Cardiac fibroblast (primary cell): ENCODE measurements around the gene DCN.

Experiments
- DNase-seq, 2 donors: peaks; one replicate each; pipeline versions ENCODE4 v3.0.0 to v3.0.0-alpha.2; 2010; ENCODE audit warnings: low read depth in 2 of 2
- H3K4me3 ChIP-seq, 2 donors: replicated peaks in 1 of 2; 1 replicate in 1 of 2; 2 replicates in 1 of 2; pipeline ENCODE4 v1.5.1; 2011; ENCODE audit warnings: low read depth in 2 of 2, low read length in 2 of 2, mild to moderate bottlenecking in 2 of 2, moderate library complexity in 1 of 2
- TF ChIP-seq, protein P1 (sequence below): IDR thresholded peaks from one replicate; pipeline ENCODE4 v1.5.1; 2011; ENCODE audit warnings: low read depth, mild to moderate bottlenecking, low read length, inconsistent platforms

Gene DCN

GRCh38 chr12:91108196-91108755 is 74.3 kb downstream of the DCN start:
- TF ChIP-seq, protein P1, sequence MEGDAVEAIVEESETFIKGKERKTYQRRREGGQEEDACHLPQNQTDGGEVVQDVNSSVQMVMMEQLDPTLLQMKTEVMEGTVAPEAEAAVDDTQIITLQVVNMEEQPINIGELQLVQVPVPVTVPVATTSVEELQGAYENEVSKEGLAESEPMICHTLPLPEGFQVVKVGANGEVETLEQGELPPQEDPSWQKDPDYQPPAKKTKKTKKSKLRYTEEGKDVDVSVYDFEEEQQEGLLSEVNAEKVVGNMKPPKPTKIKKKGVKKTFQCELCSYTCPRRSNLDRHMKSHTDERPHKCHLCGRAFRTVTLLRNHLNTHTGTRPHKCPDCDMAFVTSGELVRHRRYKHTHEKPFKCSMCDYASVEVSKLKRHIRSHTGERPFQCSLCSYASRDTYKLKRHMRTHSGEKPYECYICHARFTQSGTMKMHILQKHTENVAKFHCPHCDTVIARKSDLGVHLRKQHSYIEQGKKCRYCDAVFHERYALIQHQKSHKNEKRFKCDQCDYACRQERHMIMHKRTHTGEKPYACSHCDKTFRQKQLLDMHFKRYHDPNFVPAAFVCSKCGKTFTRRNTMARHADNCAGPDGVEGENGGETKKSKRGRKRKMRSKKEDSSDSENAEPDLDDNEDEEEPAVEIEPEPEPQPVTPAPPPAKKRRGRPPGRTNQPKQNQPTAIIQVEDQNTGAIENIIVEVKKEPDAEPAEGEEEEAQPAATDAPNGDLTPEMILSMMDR = no peak
- H3K4me3 ChIP-seq = no peak overlapping the region
- DNase-seq = no peak

DNA sequence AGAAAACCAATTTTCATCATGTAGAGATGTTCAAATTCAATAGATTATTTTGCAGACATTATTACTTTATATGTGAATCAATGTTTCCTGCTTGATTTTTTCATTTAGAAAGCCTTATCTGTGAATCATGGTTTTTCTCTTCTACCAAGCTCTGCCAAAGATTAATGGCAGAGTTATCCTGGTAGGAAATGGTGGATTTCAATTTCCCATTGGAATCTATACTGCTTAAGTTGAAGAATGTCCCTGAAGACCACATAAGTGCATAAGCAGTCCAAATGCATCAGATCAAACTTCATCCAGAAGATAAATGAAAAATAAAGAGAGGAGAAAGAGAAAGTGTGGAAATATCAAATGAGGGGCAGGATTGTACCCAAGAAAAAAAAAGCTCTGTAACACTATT is 76.3 kb downstream of the DCN start:
- DNase-seq = no peak
- TF ChIP-seq, protein P1 = no peak
- no peak overlapping the region for H3K4me3 ChIP-seq

DNA sequence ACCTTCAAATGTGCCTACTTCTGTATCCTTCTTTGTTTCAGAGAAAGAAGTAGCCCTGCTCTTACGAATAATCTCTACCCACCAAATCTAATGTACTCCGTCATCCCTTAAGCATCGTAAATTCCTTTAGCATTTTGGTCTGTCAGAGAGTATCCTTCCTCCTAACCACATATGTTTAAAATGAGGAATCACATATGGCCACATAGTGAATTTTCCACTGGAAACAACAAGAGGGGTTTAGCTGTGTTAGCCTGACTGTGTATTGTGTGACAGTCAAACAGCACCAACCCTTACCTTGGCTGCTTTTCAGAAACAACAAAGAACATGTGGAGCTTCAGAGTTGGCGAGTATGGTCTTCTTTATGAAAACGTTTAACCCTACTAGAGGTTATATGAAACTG is 76.8 kb downstream of the DCN start:
- no peak for DNase-seq
- no peak overlapping the region for H3K4me3 ChIP-seq
- TF ChIP-seq, protein P1 = no peak

- TF ChIP-seq, protein P1 = no peak
- no peak overlapping the region for H3K4me3 ChIP-seq
- no peak for DNase-seq
Observed at GRCh38 chr12:91104812-91105466, 77.7 kb downstream of the DCN start.

GRCh38 chr12:91103624-91104023 is 79.0 kb downstream of the DCN start:
- H3K4me3 ChIP-seq = no peak overlapping the region
- TF ChIP-seq, protein P1 = no peak
- no peak for DNase-seq

GRCh38 chr12:91103101-91103500 is 79.5 kb downstream of the DCN start:
- H3K4me3 ChIP-seq = no peak overlapping the region
- TF ChIP-seq, protein P1 = no peak
- no peak for DNase-seq
